ENCODE results near the gene DRGX. TPM values are rescaled to one million over a fixed set of nuclear protein-coding genes. Genes with fewer than 3 reads are reported as not detected.

DRGX gene
- total and polyA plus RNA-seq, 10 of the 15 experiments (the other 5 are each of a cell fraction or from before 2014, with no cell fraction given) = not detected

GRCh38 chr10:49403363-49403762, 7.5 kb upstream of the DRGX start:
- intact Hi-C loops (cut with micrococcal nuclease; ENCODE audit: unreplicated experiment) (loop anchor here (10.0 kb wide), 1 partner anchor 419 kb away; no protein-coding TSS in a partner anchor), in situ Hi-C loops (cut with MboI) (no loop called here)
- Histone ChIP-seq H3K9ac (ENCODE audit: control insufficient read depth, insufficient read depth, low read length) (no peak overlapping the region), H3K4me3 (no peak overlapping the region), H3K79me2 (ENCODE audit: control insufficient read depth, insufficient read depth, low read length) (no peaks in the 10 kb centered on the region), H3K27ac (ENCODE audit: control insufficient read depth, insufficient read depth) (no peak overlapping the region), H3K27me3 (replicated peaks in 1 of 2; ENCODE audit: control insufficient read depth in 2 of 2, insufficient read depth in 2 of 2, low read length in 1 of 2) (peaks cover 1 to 5% of the 10 kb centered on the region in 2 experiments; a peak in 3 of 4 replicates), H4K20me1 (ENCODE audit: control insufficient read depth, insufficient read depth) (no peaks in the 10 kb centered on the region), H3K4me1 (ENCODE audit: control insufficient read depth, insufficient read depth, low read length) (no peaks in the 10 kb centered on the region), H3K36me3 (ENCODE audit: control insufficient read depth in 2 of 2, insufficient read depth in 2 of 2, low read length in 1 of 2) (no peaks in the 10 kb centered on the region), H3K9me3 (replicated peaks; ENCODE audit: control insufficient read depth, insufficient read depth, low read length) (no peaks in the 10 kb centered on the region), H3K4me2 (ENCODE audit: control insufficient read depth, insufficient read depth) (no peak overlapping the region), H2AFZ (ENCODE audit: control insufficient read depth, low read depth, low read length) (no peak overlapping the region)
- WGBS (ENCODE audit: insufficient coverage, insufficient replicate concordance, low lambda C conversion rate, missing lambda C conversion rate) = 33% methylated on average over 3 of the region's 3 CpGs
- ChIA-PET CTCF (no interaction called here), POLR2A (no interaction called here), SMC1A (ENCODE audit: uncharacterized antibody, unreplicated experiment) (interaction anchor here (1.4 kb wide), 1 partner anchor 106 kb away, joined by 4 read pairs; no protein-coding TSS in a partner anchor), RAD21 (ENCODE audit: unreplicated experiment) (no interaction called here)
- FAIRE-seq (no peak), DNase-seq (ENCODE audit: low read depth, low spot score) (no peak), ATAC-seq (no peak)
- BruUV-seq (replicated peaks) = no TSS peak
- TF ChIP-seq SUPT20H (IDR thresholded peaks at IDR 0.05; ENCODE audit: borderline replicate concordance, control insufficient read depth, low read depth, low read length) = no peak
- TF ChIP-seq ZNF217 (IDR thresholded peaks at IDR 0.05) = no peak
- no peak for TF ChIP-seq CREB1 (IDR thresholded peaks at IDR 0.05; ENCODE audit: low read depth)
- TF ChIP-seq PAX5 (IDR thresholded peaks at IDR 0.05; ENCODE audit: borderline replicate concordance, low read depth, low read length) = no peak
- no peak for TF ChIP-seq ZBTB11 (CRISPR knock-in tag; IDR thresholded peaks at IDR 0.05)
- TF ChIP-seq POLR2A (IDR thresholded peaks at IDR 0.05; ENCODE audit: low read depth, low read length) = no peak
- no peak for TF ChIP-seq RUNX3 (IDR thresholded peaks at IDR 0.05; ENCODE audit: low read length)
- no peak for TF ChIP-seq IRF4 (IDR thresholded peaks at IDR 0.05; ENCODE audit: low read depth, low read length)
- TF ChIP-seq MAX (IDR thresholded peaks at IDR 0.05; ENCODE audit: low read depth, low read length) = no peak
- no peak for TF ChIP-seq IRF3 (IDR thresholded peaks at IDR 0.05)
- TF ChIP-seq SRF (IDR thresholded peaks at IDR 0.05; ENCODE audit: low read depth in 2 of 2, low read length in 2 of 2) = no peak
- no peak for TF ChIP-seq YBX1 (IDR thresholded peaks at IDR 0.05)

Data from GM12878 (cell line).